ENCODE data around the gene SLC25A24.
"Not testable (repeated sequence)": the region's sequence is repeated elsewhere in the genome, so short reads cannot be mapped to it uniquely, and the experiment has no call there.

DNA sequence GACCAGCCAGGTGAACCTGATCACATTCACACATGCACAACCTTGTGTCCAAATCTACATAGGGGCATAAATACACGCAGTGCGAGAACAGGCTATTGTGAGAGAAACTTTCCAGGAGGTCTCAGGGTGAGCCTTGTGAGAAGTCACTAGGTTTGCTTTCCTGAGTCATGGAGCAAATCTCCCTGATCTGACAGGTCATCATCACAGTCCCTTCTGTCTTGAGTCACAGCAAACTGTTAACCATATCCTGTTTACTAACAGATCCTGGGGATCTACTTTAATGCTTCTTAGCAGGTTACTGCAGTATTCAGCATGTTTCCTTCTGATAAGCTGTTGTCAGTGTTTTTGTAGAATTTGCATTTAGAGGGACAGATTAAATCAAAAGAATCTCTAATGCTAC is 35.2 kb upstream of the SLC25A24 start:
- TF ChIP-seq, protein P1, sequence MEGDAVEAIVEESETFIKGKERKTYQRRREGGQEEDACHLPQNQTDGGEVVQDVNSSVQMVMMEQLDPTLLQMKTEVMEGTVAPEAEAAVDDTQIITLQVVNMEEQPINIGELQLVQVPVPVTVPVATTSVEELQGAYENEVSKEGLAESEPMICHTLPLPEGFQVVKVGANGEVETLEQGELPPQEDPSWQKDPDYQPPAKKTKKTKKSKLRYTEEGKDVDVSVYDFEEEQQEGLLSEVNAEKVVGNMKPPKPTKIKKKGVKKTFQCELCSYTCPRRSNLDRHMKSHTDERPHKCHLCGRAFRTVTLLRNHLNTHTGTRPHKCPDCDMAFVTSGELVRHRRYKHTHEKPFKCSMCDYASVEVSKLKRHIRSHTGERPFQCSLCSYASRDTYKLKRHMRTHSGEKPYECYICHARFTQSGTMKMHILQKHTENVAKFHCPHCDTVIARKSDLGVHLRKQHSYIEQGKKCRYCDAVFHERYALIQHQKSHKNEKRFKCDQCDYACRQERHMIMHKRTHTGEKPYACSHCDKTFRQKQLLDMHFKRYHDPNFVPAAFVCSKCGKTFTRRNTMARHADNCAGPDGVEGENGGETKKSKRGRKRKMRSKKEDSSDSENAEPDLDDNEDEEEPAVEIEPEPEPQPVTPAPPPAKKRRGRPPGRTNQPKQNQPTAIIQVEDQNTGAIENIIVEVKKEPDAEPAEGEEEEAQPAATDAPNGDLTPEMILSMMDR (IDR thresholded peaks at IDR 0.05): not testable (repeated sequence)
- TF ChIP-seq EZH2 (IDR thresholded peaks at IDR 0.05): not testable (repeated sequence)

All from neural progenitor cell (in vitro differentiated cells).